GM12878 (cell line): ENCODE results near the gene BBLN. TPM values are rescaled to one million over a fixed set of nuclear protein-coding genes. Genes with fewer than 3 reads are reported as not detected.

Source experiments
- ASH2L ChIP-seq: fragments of 300-600, 200-600 bp; sonication (generic); IDR thresholded peaks from 2 replicates; pipeline ENCODE4 v1.6.1; 2017; ENCODE audit warnings: low read depth, mild to moderate bottlenecking, borderline replicate concordance
- ATF3 ChIP-seq: IDR thresholded peaks from 2 replicates; pipeline ENCODE4 v1.6.1; 2011; ENCODE audit warnings: low read depth, mild to moderate bottlenecking, low read length, moderate library complexity, borderline replicate concordance; ENCODE audit errors: extremely low read depth
- CHD4 ChIP-seq: fragments of 200-600 bp; sonication (generic); IDR thresholded peaks from 2 replicates; pipeline ENCODE4 v1.6.1; 2016; ENCODE audit warnings: mild to moderate bottlenecking
- CUX1 ChIP-seq: IDR thresholded peaks from 2 replicates; pipeline ENCODE4 v1.6.1; 2012; ENCODE audit warnings: improper control_type of control experiment, low read depth, low read length; ENCODE audit not compliant: insufficient replicate concordance
- GABPA ChIP-seq: IDR thresholded peaks from 2 replicates; pipeline ENCODE4 v1.6.1; 2014; ENCODE audit warnings: antibody characterized with exemption, low read depth, mild to moderate bottlenecking, inconsistent platforms
- HDAC2 ChIP-seq: fragments of 200-600 bp; sonication (generic); IDR thresholded peaks from 2 replicates; pipeline ENCODE4 v1.6.1; 2017
- HDAC6 ChIP-seq: fragments of 200-600 bp; sonication (generic); IDR thresholded peaks from one replicate; pipeline ENCODE4 v1.8.0; 2017; ENCODE audit warnings: antibody characterized with exemption; ENCODE audit not compliant: unreplicated experiment
- IKZF2 ChIP-seq, 2 experiments: fragments of 450-650 bp; IDR thresholded peaks; 2 replicates each; pipeline ENCODE4 v1.6.1; 2017; ENCODE audit warnings: mild to moderate bottlenecking in 2 of 2, moderate library complexity in 2 of 2
- JUND ChIP-seq: IDR thresholded peaks from 2 replicates; pipeline ENCODE4 v1.6.1; 2012; ENCODE audit warnings: low read depth, mild to moderate bottlenecking, low read length, improper control_type of control experiment, moderate library complexity
- NR2C2 ChIP-seq: IDR thresholded peaks from 2 replicates; pipeline ENCODE4 v1.6.1; 2011; ENCODE audit warnings: borderline replicate concordance, low read depth; ENCODE audit not compliant: control insufficient read depth, insufficient read length
- POU2F2 ChIP-seq: IDR thresholded peaks from 3 replicates; pipeline ENCODE4 v1.6.1; 2011; ENCODE audit warnings: low read depth, mild to moderate bottlenecking, low read length, borderline replicate concordance
- RAD21 ChIP-seq: IDR thresholded peaks from 2 replicates; pipeline ENCODE4 v1.6.1; 2011; ENCODE audit warnings: mild to moderate bottlenecking, low read depth, low read length, moderate library complexity; ENCODE audit not compliant: insufficient read depth
- RCOR1 ChIP-seq: conservative IDR thresholded peaks from 2 replicates; pipeline ENCODE4 v1.6.1; 2012; ENCODE audit warnings: low read depth, low read length, improper control_type of control experiment
- SIN3A ChIP-seq: IDR thresholded peaks from 2 replicates; pipeline ENCODE4 v1.6.1; 2012; ENCODE audit warnings: low read depth, low read length, improper control_type of control experiment
- SKIL ChIP-seq: fragments of 450-650 bp; IDR thresholded peaks from 2 replicates; pipeline ENCODE4 v1.6.1; 2017; ENCODE audit warnings: mild to moderate bottlenecking, low read depth, inconsistent platforms; ENCODE audit not compliant: poor library complexity, severe bottlenecking
- STAT3 ChIP-seq: IDR thresholded peaks from 2 replicates; pipeline ENCODE4 v1.6.1; 2011; ENCODE audit warnings: low read depth, low read length, improper control_type of control experiment
- USF2 ChIP-seq: IDR thresholded peaks from 2 replicates; pipeline ENCODE4 v1.6.1; 2011; ENCODE audit warnings: low read depth, low read length, improper control_type of control experiment, borderline replicate concordance
- ZBTB33 ChIP-seq: fragments of 450-650 bp; IDR thresholded peaks from 2 replicates; pipeline ENCODE4 v1.6.1; 2017; ENCODE audit warnings: mild to moderate bottlenecking
- ZSCAN29 ChIP-seq: fragments of 450-650 bp; IDR thresholded peaks from 2 replicates; pipeline ENCODE4 v1.6.1; 2017; ENCODE audit warnings: mild to moderate bottlenecking, moderate library complexity
- polyA plus RNA-seq, 11 experiments: library from polyadenylated mRNA; depleted of rRNA in 4 of 11; unstranded in 6 of 11; stranded (reverse) in 5 of 11; fragments of >200 nt; fragmentation: Nextera tagmentation in 4 of 11; fragmentation: Illumina TruSeq in 1 of 11; extraction: Ambion mirVana in 4 of 11; extraction: Trizol in 1 of 11; gene quantifications; 1 replicate in 1 of 11; 2 replicates in 10 of 11; pipeline versions ENCODE4 v1.2.1 to v1.2.3, GENCODE V29; 2011 to 2016; ENCODE audit warnings: inconsistent platforms in 2 of 11, missing spikeins in 2 of 11, low read depth in 1 of 11
- total RNA-seq, 4 experiments: library from RNA; depleted of rRNA in 3 of 4; stranded (reverse); fragments of >200 nt in 3 of 4; fragmentation: Illumina TruSeq in 1 of 4; extraction: Trizol in 1 of 4; gene quantifications; 2 replicates each; pipeline versions ENCODE4 v1.2.1 to v1.2.3, GENCODE V29; 2013 to 2021

Gene BBLN
- total and polyA plus RNA-seq, 10 of the 15 experiments (the other 5 are each of a cell fraction or from before 2014, with no cell fraction given): 3.8 to 194 (median 66.2) TPM

GRCh38 chr9:128203024-128203706 is 43.1 kb downstream of the BBLN start, which contains the start of gene DNM1 (continued):
- TF ChIP-seq STAT3: no peak
- TF ChIP-seq RCOR1: no peak
- TF ChIP-seq RAD21: 0 out of 2 replicates have a peak, but pooled peaks have one; percentile 7
- TF ChIP-seq HDAC6: no peak
- TF ChIP-seq ATF3: peak; percentile 77; the same call in 1 of the 2 replicates
- TF ChIP-seq ZSCAN29: 0 out of 2 replicates have a peak, but pooled peaks have one; percentile 62
- no peak for TF ChIP-seq NR2C2
- TF ChIP-seq SKIL: no peak
- no peak for TF ChIP-seq ASH2L
- TF ChIP-seq CHD4: no peak
- TF ChIP-seq JUND: no peak
- no peak for TF ChIP-seq GABPA
- no peak for TF ChIP-seq IKZF2 (IDR thresholded peaks at IDR 0.05)
- TF ChIP-seq HDAC2: no peak
- no peak for TF ChIP-seq CUX1
- no peak for TF ChIP-seq SIN3A
- no peak for TF ChIP-seq USF2
- 0 out of 3 replicates have a peak, but pooled peaks have one; percentile 16 for TF ChIP-seq POU2F2
- TF ChIP-seq ZBTB33: no peak
